WERI-Rb-1 (cell line): ENCODE data around the gene LNP1.
A peak's percentile ranks its signal among the peaks of the same experiment; 100 is the strongest.

ENCODE experiments used
- DNase-seq: peaks from one replicate; pipeline ENCODE4 v3.0.0-alpha.2; 2020
- H3K27ac ChIP-seq: fragments of 250-450 bp; sonication (Bioruptor Pico); 2 replicates; pipeline ENCODE4 v1.5.1; 2020; ENCODE audit warnings: mild to moderate bottlenecking, moderate library complexity
- H3K27me3 ChIP-seq: fragments of 250-450 bp; sonication (Bioruptor Pico); 2 replicates; pipeline ENCODE4 v1.5.1; 2021; ENCODE audit warnings: mild to moderate bottlenecking, low read depth, moderate library complexity; ENCODE audit not compliant: insufficient read depth, severe bottlenecking
- H3K36me3 ChIP-seq: fragments of 250-450 bp; sonication (Bioruptor Pico); 2 replicates; pipeline ENCODE4 v1.5.1; 2020; ENCODE audit warnings: mild to moderate bottlenecking, moderate library complexity
- H3K4me3 ChIP-seq: 2 replicates; pipeline ENCODE4 v1.5.1; 2011; ENCODE audit warnings: low read depth, mild to moderate bottlenecking, control low read depth, low read length
- H3K9me3 ChIP-seq: fragments of 250-450 bp; sonication (Bioruptor Pico); 2 replicates; pipeline ENCODE4 v1.5.1; 2021; ENCODE audit warnings: mild to moderate bottlenecking, moderate library complexity; ENCODE audit not compliant: severe bottlenecking
- CTCF ChIP-seq: IDR thresholded peaks from 2 replicates; pipeline ENCODE4 v1.5.1; 2011; ENCODE audit warnings: low read depth, mild to moderate bottlenecking, control low read depth, inconsistent platforms, low read length

Gene LNP1

GRCh38 chr3:100489118-100489517 is 87.8 kb downstream of the LNP1 start:
- no peaks in the 10 kb centered on the region for H3K9me3 ChIP-seq
- H3K27ac ChIP-seq, result no peak overlapping the region
- no peak for DNase-seq
- no peak overlapping the region for H3K4me3 ChIP-seq
- no peaks in the 10 kb centered on the region for H3K27me3 ChIP-seq
- TF ChIP-seq CTCF, result no peak
- no peaks in the 10 kb centered on the region for H3K36me3 ChIP-seq

DNA sequence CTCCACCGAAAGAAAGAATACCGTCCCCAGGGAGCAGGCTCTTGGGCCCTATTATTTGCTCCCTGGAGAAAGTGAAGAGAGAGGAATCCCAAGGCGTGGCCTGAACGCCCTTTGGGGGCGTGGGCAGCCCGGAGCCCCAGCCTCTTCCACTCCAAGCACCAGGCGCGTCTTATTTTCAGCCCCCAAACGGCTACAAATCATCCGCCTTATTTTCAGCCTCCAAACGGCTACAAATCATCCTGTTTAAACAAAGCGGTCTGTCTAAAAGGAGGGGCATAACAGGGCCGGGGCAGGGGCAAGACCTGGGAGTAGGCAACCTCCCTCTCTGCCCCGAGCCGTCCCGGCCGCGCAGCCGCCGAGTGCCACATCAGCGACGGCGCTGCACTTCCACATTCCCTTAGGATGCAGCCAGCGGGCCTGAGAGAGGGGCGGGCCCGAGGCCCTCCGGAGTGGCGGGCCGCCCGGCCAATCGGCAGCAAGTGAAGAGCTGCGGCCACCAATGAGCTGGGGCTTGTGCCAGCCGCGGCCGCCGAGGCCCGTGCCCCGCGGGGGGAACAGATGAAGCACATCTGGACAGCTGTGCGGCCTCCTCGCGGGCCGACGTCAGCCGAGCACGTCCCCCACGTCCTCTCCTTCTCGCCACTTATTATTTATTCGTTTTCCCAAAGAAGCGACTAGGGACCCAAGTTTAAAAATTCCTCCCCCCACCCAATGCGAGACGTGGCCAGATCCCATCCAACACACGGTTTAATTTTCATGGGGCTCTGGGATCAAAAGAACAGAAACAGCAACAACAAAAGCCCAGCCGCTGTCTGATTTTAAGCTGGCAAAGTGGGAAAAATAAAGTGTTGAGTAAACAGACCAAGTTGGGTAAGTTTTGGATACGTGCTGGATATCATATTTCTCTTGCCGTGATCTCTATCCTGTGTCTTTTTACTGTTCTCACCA is 91.0 kb downstream of the LNP1 start, which contains the start of gene TMEM45A:
TSS of gene TMEM45A (plus strand) at position 561 of the 948 bp plus-strand sequence. CDS start 62,593 bp downstream, outside the sequence.
- DNase-seq, result peak; percentile 95
- Histone ChIP-seq H3K27ac (peak within 1 kb of the TSS; percentile 48), H3K9me3 (no peaks in the 10 kb centered on the region), H3K27me3 (no peaks in the 10 kb centered on the region), H3K4me3 (peak within 1 kb of the TSS; percentile 63), H3K36me3 (no peaks in the 10 kb centered on the region)
- no peak for TF ChIP-seq CTCF

GRCh38 chr3:100496711-100497261 is 95.4 kb downstream of the LNP1 start:
- no peak for DNase-seq
- H3K4me3 ChIP-seq, result no peak overlapping the region
- no peak overlapping the region for H3K27ac ChIP-seq
- no peaks in the 10 kb centered on the region for H3K27me3 ChIP-seq
- no peaks in the 10 kb centered on the region for H3K9me3 ChIP-seq
- no peaks in the 10 kb centered on the region for H3K36me3 ChIP-seq
- no peak for TF ChIP-seq CTCF

DNA sequence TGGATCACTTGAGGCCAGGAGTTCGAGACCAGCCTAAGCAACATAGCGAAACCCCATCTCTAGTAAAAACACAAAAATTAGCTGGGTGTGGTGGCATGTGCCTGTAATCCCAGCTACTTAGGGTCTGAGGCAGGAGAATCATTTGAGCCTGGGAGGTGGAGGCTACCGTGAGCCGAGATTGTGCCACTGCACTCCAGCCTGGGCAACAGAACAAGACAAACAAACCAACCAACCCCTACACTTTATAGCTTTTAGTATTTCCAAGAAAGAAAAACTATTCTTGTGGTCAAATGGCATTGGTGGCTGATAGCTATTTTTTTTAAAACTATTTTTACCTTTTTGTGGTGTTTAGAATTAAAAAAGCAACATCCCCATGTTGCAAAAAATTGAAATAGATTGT is 98.3 kb downstream of the LNP1 start:
- no peak for DNase-seq
- no peaks in the 10 kb centered on the region for H3K36me3 ChIP-seq
- no peak overlapping the region for H3K27ac ChIP-seq
- H3K27me3 ChIP-seq, result no peaks in the 10 kb centered on the region
- H3K9me3 ChIP-seq, result no peaks in the 10 kb centered on the region
- H3K4me3 ChIP-seq, result no peak overlapping the region
- TF ChIP-seq CTCF, result no peak

GRCh38 chr3:100500320-100500880 is 99.1 kb downstream of the LNP1 start:
- no peak for TF ChIP-seq CTCF
- no peak for DNase-seq
- Histone ChIP-seq H3K4me3 (no peak overlapping the region), H3K9me3 (no peaks in the 10 kb centered on the region), H3K27ac (no peak overlapping the region), H3K36me3 (no peaks in the 10 kb centered on the region), H3K27me3 (no peaks in the 10 kb centered on the region)
